ENCODE data around the gene GALP.
"Not testable (repeated sequence)": the region's sequence is repeated elsewhere in the genome, so short reads cannot be mapped to it uniquely, and the experiment has no call there.

GALP gene

GRCh38 chr19:56191711-56192110, 15.9 kb downstream of the GALP start:
- no peak for DNase-seq

GRCh38 chr19:56193981-56194640, 18.3 kb downstream of the GALP start:
- no peak for DNase-seq

GRCh38 chr19:56197646-56198045, 21.8 kb downstream of the GALP start, which contains the start of gene ZSCAN5B:
Gene ZSCAN5B, minus strand, starts transcription at chr19:56197783. Its CDS starts 4,731 bp downstream, at chr19:56193052.
- DNase-seq, result not testable (repeated sequence)

GRCh38 chr19:56199687-56200086, 23.9 kb downstream of the GALP start:
- no peak for DNase-seq

- no peak for DNase-seq
Observed at GRCh38 chr19:56201973-56202372, 26.2 kb downstream of the GALP start, which contains the start of gene ZSCAN5C. Gene ZSCAN5C, plus strand, starts transcription at chr19:56202273. Its CDS starts 3,641 bp downstream, at chr19:56205914.

GRCh38 chr19:56207581-56207980, 31.8 kb downstream of the GALP start:
- DNase-seq, result not testable (repeated sequence)

GRCh38 chr19:56209091-56209490, 33.3 kb downstream of the GALP start:
- no peak for DNase-seq

- DNase-seq, result not testable (repeated sequence)
Observed at GRCh38 chr19:56210036-56210435, 34.2 kb downstream of the GALP start.

GRCh38 chr19:56211718-56212117, 35.9 kb downstream of the GALP start:
- DNase-seq, result no peak

- peak; percentile 37 for DNase-seq
Observed at GRCh38 chr19:56217039-56217949, 41.5 kb downstream of the GALP start.

- DNase-seq, result no peak
Observed at GRCh38 chr19:56218961-56219360, 43.2 kb downstream of the GALP start.

GRCh38 chr19:56221442-56221841, 45.6 kb downstream of the GALP start:
- peak; percentile 2 for DNase-seq

- no peak for DNase-seq
Observed at GRCh38 chr19:56221851-56222250, 46.0 kb downstream of the GALP start.

- DNase-seq, result no peak
Observed at GRCh38 chr19:56222901-56223300, 47.1 kb downstream of the GALP start.

- DNase-seq, result no peak
Observed at GRCh38 chr19:56223481-56223880, 47.7 kb downstream of the GALP start.

All from fibroblast of skin of scalp (primary cell).